GM12864 (cell line): ENCODE measurements around the gene RXFP1.

Experiments
- DNase-seq: peaks from one replicate; pipeline ENCODE4 v3.0.0-alpha.2; 2011; ENCODE audit warnings: low read depth
- H3K4me3 ChIP-seq: 2 replicates; pipeline ENCODE4 v1.5.1; 2011; ENCODE audit warnings: mild to moderate bottlenecking, low read depth, low read length, control low read depth
- TF ChIP-seq, protein P1 (sequence below): IDR thresholded peaks from 2 replicates; pipeline ENCODE4 v1.5.1; 2011; ENCODE audit warnings: low read depth, mild to moderate bottlenecking, moderate library complexity, low read length, control low read depth, inconsistent platforms; ENCODE audit errors: missing control alignments

The RXFP1 gene

GRCh38 chr4:158500054-158500453, 21.6 kb upstream of the RXFP1 start:
- no peak for DNase-seq
- no peak overlapping the region for H3K4me3 ChIP-seq
- TF ChIP-seq, protein P1, sequence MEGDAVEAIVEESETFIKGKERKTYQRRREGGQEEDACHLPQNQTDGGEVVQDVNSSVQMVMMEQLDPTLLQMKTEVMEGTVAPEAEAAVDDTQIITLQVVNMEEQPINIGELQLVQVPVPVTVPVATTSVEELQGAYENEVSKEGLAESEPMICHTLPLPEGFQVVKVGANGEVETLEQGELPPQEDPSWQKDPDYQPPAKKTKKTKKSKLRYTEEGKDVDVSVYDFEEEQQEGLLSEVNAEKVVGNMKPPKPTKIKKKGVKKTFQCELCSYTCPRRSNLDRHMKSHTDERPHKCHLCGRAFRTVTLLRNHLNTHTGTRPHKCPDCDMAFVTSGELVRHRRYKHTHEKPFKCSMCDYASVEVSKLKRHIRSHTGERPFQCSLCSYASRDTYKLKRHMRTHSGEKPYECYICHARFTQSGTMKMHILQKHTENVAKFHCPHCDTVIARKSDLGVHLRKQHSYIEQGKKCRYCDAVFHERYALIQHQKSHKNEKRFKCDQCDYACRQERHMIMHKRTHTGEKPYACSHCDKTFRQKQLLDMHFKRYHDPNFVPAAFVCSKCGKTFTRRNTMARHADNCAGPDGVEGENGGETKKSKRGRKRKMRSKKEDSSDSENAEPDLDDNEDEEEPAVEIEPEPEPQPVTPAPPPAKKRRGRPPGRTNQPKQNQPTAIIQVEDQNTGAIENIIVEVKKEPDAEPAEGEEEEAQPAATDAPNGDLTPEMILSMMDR = no peak

DNA sequence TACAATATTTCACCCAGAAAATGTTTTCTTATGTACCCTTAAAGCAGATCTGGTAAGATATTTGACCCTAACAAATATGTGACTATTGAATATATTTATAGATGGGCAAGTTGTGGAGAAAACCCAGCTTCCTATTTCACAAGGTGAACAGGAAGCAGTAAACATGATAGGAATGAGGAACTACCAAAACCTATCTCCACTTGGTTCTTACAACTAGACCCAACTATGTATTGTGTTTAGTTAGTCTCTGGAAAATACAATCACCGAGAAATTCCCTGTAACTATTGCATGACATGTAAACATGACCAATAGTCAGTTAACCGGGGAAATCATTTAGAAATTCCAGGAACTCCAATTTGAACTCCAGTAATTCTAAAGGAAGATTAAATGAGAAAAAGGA, 8.4 kb upstream of the RXFP1 start:
- no peak overlapping the region for H3K4me3 ChIP-seq
- DNase-seq = no peak
- TF ChIP-seq, protein P1 = no peak

- H3K4me3 ChIP-seq = no peak overlapping the region
- no peak for DNase-seq
- TF ChIP-seq, protein P1 = no peak
Measured at GRCh38 chr4:158519226-158519625, 2.5 kb upstream of the RXFP1 start.

DNA sequence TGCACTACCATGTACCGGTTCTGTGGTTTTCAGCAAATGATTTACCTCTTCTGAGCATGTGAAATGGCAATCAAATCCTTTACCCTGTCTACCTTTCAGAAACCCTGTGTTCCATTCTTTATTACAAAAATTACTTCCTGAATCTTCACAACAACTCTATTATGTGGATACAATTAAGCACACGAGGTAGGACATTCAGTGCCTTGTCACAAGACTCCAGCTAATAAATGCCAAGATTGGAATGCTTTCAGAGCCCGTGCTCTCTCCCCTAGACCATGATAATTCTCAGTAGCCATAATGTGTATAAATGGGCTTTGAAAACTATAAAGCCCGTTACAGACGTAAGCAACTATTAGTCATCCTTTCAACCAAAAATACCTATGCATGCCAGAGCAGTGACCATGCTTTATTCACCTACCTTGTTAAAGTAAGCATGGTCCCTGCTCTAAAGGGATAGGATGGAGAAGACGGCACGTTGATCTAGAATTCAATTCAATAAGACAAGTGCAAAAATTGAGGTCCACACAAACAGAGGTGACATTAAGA, 2.4 kb downstream of the RXFP1 start:
- DNase-seq = no peak
- H3K4me3 ChIP-seq = no peak overlapping the region
- TF ChIP-seq, protein P1 = no peak

GRCh38 chr4:158527516-158527915, 5.8 kb downstream of the RXFP1 start:
- TF ChIP-seq, protein P1 = no peak
- DNase-seq = no peak
- H3K4me3 ChIP-seq = no peak overlapping the region

- no peak for DNase-seq
- TF ChIP-seq, protein P1 = no peak
Measured at GRCh38 chr4:158529505-158529904, 7.8 kb downstream of the RXFP1 start.

DNA sequence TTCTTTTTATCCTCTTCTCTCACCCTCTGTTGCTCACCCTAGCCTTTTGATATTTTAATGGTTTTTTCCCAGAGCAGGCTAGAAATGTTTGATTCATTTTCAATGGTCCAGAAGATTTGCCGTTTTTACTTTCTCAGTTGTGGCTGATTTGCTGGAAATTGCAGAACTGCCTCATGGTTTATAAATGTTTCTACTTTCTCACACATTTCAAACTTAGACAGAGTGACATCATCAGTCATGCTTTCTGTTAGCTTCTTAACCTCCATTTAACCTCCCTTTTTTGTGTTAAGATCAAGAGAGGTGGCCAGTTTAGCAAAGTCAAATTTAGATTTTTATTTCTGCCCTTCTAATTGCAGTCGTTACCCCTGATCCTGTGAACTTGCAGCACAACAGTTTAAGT, 8.7 kb downstream of the RXFP1 start:
- TF ChIP-seq, protein P1 = no peak
- DNase-seq = no peak
- H3K4me3 ChIP-seq = no peak overlapping the region

More at GRCh38 chr4:158529505-158529904, 7.8 kb downstream of the RXFP1 start:
- no peak overlapping the region for H3K4me3 ChIP-seq
